Amygdala (tissue), 56 donors: ENCODE data around the gene SLCO2B1.

ENCODE experiments used
- DNase-seq, 56 donors: peaks; one replicate each; lab custom pipeline; 2025; lab: John Stamatoyannopoulos, UW

The SLCO2B1 gene

GRCh38 chr11:75242722-75243600, 92.1 kb downstream of the SLCO2B1 start:
- DNase-seq = no peak

GRCh38 chr11:75244052-75244814, 93.3 kb downstream of the SLCO2B1 start:
- no peak for DNase-seq

- no peak for DNase-seq
Observed at GRCh38 chr11:75245356-75246005, 94.6 kb downstream of the SLCO2B1 start.

- no peak for DNase-seq
Observed at GRCh38 chr11:75246006-75246670, 95.2 kb downstream of the SLCO2B1 start.

- no peak for DNase-seq
Observed at GRCh38 chr11:75246671-75247350, 95.9 kb downstream of the SLCO2B1 start.

GRCh38 chr11:75248924-75249256, 98.0 kb downstream of the SLCO2B1 start:
- DNase-seq = no peak

- DNase-seq = no peak
Observed at GRCh38 chr11:75249704-75250103, 98.8 kb downstream of the SLCO2B1 start.

GRCh38 chr11:75254326-75254725, 103.4 kb downstream of the SLCO2B1 start:
- DNase-seq = no peak
